NCI-H146 treated with DMSO at 0.1 percent for 48 hours (cell line): ENCODE data around the gene PDZD7.
A peak's percentile ranks its signal among the peaks of the same experiment; 100 is the strongest.

ENCODE experiments used
- DNase-seq: peaks from one replicate; lab custom pipeline; 2025; ENCODE audit not compliant: unreplicated experiment; lab: John Stamatoyannopoulos, UW

PDZD7 gene

DNA sequence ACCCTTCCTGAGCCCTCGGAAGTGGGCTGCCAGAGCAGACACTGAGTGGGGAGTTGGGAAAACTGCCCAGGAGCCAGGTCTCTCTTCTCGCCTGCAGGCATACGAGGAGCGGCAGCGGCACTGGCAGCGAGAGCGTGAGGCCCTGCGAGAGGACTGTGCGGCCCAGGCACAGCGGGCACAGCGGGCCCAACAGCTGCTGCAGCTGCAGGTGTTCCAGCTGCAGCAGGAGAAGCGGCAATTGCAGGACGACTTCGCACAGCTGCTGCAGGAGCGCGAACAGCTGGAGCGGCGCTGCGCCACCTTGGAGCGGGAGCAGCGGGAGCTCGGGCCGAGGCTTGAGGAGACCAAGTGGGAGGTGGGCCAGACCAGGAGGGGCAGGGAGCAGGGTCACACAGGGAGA lies 25.6 kb downstream of the PDZD7 start:
- no peak for DNase-seq

DNA sequence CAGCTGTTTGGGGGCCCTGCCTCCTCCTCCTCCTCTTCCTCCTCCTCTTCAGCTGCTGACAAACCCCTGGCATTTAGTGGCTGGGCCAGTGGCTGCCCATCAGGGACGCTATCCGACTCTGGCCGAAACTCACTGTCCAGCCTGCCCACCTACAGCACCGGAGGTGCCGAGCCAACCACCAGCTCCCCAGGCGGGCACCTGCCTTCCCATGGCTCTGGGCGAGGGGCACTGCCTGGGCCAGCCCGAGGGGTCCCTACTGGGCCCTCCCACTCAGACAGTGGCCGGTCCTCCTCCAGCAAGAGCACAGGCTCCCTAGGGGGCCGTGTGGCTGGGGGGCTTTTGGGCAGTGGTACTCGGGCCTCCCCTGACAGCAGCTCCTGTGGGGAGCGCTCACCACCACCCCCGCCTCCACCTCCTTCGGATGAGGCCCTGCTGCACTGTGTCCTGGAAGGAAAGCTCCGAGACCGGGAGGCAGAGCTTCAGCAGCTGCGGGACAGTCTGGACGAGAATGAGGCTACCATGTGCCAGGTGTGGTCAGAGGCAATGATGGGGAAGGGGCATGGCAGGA lies 27.2 kb downstream of the PDZD7 start:
- DNase-seq, result no peak

DNA sequence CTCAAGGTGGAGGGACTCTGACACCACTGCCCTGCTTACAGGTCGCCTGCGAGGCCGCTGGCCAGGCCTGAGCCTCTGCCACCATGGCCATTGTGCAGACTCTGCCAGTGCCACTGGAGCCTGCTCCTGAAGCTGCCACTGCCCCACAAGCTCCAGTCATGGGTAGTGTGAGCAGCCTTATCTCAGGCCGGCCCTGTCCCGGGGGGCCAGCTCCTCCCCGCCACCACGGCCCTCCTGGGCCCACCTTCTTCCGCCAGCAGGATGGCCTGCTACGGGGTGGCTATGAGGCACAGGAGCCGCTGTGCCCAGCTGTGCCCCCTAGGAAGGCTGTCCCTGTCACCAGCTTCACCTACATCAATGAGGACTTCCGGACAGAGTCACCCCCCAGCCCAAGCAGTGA lies 28.5 kb downstream of the PDZD7 start:
- DNase-seq, result no peak

DNA sequence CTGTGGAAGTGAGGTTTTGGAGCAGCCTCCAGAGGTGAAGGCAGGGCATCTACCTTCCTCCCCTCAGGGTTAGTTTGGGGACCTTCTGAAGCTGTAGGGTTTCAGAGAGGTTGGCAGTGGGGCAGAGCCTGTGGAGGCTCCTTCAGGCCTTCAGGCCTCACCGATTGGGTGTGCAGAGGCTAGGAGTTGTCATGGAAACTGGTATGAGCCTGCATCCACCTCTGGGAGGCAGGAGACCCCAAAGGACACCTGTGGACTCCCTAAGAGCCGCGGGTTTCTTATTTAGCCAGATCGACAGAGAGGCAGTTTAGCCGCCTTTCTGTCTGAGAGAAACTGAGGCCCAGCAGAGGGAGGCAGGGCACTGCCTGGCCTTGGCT lies 29.3 kb downstream of the PDZD7 start:
- DNase-seq, result no peak

DNA sequence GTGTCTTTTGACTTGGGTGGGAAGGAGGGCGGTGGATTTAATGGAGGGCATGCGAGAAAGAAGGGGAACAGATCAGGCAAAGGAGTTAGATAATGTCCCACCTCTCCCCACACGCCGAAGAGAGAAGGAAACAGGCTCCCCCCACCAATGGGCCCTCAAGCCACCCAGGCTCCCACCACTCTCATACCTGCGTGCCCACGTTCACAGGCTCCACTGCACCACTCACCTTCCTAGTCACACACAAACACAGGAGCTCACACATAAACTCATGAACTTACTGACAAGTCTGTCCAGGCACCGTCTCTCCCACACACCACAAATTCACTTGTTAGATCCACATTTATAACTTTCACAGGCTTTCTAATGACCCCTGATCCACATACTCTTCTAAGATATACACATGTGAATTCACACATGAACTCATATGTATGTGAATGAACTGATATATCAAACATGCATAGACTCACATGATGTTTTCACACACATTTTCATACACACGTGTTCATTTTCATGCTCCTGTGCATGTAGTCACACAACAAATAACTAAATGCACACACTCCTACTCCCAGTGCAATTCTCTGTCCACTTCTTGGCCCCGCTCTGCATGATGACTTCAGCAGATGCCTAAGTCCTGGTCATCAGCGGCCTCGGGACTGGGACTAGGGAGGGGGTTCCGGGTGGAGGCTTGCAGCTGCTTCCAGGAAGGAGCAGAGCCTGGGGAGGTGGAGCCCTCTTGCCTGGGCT lies 29.8 kb downstream of the PDZD7 start:
- no peak for DNase-seq

DNA sequence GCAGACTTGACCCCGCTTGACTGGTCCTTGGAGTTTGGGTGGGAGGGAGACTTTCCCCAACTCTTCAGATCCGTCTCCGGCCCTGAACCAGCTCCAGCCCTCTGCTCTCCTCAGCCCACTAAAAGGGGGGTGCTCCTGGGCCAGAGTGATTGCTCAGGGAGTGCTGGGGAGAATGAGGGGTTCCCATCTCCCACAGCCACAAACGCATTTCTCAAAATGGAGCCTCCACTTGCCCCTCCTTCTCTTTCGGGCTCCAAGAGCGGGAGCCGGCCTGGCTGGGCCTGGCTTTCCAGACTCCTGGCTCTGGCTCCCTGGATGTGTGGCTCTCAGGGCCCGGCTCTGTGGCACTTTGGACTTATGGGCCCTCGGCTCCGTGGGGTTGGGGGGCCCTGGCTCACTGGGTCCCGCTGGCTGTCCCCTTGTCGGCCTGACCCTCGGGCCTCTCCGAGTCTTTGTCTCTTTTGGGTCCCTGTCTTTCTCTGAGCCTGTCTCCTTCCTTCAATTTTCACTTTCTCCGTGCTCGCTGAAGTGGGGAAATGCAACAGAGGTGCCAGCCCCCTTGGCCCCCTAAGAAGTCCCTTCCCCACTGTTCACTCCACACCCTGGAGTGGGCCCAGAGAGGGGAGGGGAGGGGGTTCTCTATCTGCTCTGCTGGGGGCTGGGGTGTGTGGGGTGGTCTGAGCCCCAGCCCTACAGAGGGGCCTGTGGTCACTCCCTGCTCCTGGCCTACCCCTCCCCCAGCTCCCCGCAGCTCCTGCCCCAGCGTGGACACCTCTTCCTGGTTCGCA lies 30.6 kb downstream of the PDZD7 start:
- DNase-seq, result no peak

DNA sequence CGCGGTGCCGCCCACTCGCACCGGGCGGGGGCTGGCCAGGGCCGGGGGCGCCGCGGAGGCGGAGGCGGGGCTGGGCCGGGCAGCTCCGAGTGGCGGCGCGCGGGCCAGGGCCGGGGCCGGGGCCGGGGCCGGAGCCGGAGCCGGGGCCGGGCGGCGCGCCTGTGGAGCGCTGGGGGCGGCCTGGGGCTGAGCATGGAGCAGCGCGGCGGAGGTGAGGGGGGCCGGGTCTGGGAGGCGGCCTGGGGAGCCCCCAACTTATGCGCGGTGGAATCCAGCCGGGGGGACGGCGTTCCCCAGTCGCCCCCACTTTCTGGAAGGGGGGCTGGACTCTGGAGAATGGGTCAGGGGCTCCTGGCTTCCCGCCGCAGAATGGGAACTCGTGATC lies 31.2 kb downstream of the PDZD7 start, which contains the start of gene LZTS2:
Gene LZTS2 (plus strand): TSS at position 67 of the 385 bp plus-strand sequence. CDS start 2,731 bp downstream, outside the sequence.
- no peak for DNase-seq

DNA sequence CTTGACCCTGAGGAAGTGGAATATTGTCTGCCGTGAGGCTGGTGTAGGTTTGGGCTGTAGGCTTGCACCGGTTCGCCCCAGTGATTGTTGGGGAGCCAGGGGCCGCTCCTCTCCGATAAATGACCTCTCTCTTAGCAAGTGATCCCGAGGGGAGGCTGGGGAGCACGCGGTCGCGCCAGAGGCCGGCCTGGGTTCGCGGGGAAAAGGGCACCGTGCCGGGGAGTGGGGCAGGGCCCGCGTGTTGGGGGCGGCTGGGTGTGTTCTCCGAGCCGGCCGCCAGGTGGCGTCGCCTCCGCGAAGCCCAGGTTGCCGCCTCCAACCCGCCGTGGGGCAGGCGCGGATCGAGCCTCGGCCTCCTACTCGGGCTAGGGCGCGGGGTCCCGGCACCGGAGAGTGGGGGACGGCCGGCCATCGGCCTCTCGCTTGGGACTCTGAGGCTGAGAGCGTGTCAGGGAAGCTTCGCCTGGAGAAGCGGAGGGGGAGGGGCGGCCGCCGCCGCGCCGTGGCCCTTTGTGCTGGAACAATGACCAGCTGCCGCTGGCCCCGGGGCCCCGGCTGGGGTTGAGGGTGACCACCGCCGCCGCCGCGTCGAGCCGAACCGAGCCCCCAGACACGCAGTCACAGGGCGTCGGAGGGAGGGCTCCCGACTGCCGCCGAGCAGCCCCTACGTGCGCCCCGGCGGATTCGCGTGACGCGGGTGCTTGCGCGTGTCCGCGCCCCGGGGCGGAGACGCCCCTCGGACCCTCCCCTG lies 31.8 kb downstream of the PDZD7 start:
- DNase-seq, result peak; percentile 24

DNA sequence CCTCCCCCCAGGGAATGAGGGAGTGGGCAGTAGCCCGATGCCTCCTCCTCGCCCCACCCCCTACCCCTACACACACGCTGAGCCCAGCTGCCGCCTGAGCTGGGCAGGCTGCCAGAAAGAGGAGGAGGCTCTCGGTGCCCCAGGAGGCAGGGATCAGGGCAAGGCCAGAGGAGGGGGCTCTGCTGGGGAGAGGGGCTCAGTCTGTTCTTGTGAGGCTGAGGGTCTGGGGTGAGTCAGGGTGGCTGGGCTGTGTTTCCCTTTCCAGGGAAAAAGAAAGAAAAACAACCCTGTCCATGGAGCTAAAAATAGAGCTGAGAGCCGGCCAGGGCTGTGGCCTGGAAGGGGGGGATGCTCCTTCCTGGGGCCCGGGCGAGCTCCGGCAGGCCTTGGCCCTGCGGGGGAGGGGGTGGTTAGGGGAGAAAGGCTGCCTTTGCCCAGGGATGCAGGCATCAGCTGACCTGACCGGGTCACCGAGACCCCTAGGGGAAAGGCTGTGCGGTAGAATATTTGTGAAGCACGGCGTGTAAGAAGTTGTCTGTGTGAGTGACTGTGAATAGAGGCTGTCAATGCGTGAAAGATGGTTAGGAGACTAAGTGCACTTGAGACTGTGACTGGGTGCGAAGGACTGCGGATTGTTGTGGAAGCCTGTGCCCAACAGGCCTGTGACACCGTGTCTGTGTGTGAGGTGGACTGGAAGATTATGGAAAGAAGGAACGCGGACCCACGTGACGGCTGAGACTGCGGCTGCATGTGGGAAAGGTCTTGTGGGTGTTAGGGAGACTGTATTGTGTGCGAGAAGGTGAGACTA lies 32.5 kb downstream of the PDZD7 start:
- peak; percentile 84 for DNase-seq

DNA sequence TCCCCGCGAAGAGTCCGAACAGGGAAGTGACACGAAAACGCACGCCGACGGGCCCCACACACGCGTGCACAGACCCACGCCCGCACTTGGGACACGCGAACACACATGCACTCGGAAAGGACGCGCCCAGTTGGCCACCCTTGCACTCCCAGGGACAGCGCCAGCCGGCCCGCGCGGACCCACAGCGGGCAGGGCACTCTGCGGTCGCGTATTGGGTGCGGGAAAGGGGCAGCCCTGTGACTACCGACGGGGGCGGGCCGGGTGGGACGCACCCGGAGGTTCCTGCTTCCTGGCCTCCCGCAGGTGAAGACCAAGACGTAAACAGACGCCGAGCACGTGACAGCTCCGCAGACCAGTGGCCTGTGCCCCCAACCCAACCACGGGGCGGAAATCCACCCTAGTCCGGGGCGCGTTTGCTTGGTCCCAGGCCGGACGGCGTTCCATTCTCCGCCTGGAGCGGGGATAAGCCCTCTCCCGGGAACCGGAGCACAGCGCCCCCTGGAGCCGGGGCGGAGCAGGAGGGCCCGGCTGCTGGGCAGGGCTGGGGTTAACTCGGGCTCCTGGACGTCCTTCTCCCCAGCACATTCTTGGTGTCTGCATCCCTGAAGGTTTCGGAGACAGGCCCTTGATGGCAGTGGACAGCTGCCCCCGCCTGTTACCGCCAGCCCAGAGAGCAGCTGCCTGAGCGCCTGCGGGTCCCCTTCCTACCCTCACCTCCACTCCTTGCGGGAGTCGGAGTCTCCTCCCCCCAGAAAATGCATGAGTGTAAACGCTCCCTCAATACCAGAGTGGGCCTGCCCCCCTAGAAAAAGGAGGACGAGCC lies 33.4 kb downstream of the PDZD7 start:
- peak; percentile 72 for DNase-seq

DNA sequence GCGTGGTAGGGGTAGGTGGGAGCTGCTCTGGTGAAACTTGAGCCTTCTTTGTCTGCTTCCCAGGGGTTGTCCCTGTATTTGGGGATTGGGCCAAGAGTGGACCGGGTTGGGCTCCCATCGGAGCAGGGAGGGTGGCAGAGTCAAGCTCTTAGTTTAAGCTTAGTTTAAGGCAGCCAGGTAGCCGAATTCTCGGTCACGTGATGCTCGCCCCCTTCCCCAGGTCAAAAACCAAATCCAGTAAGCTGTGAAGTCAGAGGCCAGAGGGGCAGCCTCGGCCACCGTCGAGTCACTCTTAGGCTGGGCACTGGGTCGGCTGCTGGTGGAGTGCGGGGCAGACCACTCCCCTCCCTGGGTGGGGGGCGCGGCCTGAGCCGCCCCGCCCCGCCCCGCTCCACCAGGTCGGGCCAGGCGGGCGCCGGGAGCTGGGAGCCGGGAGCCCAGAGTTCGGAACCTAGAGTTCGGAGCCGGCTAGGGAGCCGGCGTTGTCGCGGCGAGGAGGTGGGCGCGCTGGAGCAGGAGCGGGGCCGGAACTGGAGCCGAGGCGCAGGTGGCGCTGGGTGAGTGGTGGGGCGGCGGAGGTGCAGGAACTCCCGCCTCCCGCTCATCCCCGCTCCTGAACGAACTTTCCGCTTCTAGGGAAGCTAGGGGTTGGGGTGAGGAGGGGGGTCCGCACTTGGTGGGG lies 34.1 kb downstream of the PDZD7 start:
- peak; percentile 49 for DNase-seq

DNA sequence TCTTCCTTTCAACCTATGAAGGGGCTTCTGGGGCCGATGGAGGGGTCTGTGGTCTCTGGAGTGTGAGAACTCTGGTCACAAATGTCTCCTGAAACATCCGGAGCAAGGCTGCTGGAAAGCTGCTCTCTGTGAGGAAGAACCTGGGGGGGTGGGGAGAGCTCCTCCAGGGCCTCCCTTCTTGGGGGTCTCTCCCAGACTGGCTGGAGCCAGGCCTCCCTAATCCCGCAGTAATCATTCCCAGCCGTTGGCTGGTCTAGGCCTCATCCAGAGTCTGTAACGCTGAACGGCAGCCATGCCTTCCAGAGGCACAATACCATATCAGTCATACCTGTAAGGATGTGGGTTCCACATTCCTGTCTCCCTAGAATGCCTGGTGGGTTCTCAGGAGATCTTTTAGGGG lies 35.7 kb downstream of the PDZD7 start:
- DNase-seq, result no peak

DNA sequence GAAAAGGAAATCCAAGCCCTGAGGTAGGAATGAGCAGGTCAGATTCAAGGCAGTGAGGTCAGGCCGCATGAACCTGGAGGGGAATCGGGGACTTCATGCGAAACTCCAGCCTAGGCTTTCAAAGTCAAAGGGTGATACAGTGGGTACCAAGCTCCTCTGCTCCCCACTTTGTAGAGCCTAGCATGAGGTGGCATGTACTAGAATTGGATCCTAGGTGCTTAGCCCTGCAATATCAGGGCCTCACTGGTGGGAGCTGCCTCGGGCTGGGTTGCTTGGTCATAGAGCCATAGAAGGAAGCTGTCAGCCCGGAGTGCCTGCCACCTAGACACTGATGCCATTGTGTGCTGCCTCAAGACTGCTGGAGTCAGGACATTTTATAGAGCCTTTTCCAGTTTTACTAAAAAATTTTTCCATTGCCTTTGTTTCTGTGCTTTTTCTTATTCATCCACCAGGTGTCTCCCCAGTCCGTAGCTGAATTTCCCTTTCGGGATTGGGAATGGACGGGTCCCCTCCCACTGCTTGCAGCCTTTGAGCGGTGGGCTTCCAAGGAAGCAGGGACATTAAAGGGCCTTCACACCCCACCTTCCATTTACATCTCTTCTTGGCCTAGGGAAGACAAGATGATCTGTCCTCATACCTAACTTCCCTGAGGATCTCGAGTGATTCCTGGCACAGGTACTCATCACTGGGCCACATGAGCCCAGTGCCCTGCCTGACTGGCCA lies 36.8 kb downstream of the PDZD7 start:
- no peak for DNase-seq

DNA sequence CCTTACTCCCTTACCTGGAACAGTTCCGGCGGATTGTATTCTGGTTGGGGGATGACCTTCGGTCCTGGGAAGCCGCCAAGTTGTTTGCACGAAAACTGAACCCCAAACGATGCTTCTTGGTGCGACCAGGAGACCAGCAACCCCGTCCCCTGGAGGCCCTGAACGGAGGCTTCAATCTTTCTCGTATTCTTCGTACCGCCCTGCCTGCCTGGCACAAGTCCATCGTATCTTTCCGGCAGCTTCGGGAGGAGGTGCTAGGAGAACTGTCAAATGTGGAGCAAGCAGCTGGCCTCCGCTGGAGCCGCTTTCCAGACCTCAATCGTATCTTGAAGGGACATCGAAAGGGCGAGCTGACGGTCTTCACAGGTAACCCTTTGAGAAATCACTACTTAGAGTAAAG lies 41.8 kb downstream of the PDZD7 start:
- no peak for DNase-seq

DNA sequence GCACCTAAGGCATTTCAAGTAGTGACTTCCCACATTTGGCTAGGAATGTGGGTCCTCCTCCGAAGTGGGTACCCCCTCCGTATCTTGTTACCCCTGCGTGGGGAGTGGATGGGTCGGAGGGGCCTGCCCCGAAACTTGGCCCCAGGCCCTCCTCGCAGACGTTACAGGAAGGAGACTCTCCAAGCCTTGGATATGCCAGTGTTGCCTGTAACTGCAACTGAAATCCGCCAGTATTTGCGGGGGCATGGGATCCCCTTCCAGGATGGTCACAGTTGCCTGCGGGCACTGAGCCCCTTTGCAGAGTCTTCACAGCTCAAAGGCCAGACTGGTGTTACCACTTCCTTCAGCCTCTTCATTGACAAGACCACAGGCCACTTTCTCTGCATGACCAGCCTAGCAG lies 42.8 kb downstream of the PDZD7 start:
- DNase-seq, result no peak

DNA sequence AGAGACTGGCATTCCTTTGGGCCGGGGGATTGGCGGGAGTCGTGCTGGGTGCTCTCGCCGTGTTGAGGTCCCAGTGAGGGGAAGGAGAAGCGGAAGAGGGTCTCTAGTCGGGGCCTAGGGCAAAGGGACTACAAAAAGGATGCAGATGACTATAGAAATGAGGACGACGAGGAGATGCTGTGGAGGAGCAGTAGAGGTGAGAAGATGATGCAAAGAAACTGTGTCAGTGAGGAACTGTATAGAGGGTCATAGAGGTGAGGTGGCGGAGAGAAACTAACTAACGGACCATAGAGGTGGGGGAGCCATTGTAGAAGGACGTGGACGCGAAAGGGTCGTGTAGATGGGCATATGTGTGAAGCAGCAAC lies 43.3 kb downstream of the PDZD7 start:
- no peak for DNase-seq

DNA sequence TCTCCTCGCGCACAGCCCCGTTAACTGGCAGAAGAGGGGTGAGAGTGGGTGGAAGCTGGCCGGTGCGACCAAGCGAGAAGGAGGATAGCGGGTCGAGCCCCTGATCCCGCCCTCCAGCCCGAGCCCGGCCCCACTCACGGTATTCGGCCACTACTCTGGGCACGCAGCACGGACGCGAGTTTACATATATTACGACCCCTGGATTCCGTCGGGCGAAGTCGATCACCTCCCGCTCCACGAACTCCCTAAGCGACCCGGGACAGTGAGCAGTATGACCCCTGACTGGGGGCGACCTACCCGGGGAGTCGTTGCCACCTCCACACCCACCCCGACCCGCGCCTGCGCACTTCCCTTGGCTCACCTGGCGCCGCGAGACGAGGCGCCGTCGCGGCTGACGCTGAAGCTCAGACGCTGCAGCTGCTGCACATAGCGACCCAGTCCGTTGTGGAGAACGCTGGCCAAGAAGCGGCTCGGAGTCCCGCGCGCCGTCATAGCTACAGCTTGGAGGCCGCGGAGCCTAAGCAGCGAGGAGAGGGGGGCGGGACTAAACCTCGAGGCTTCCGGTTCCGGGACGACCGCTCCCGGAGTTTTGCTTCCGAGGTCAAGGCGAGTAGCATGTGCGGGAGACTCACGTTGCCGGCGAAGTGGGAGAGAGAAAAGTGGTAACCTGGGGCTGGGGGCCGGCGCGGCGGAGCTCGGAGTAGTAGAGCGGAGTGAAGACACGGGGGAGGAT lies 43.8 kb downstream of the PDZD7 start, which contains the start of the genes MRPL43 and TWNK:
Gene MRPL43 (minus strand): TSS at position 546 of the 733 bp plus-strand sequence. CDS start 54 bp downstream, at position 492.
Gene TWNK (plus strand): TSS at position 592 of the 733 bp plus-strand sequence. CDS start 668 bp downstream, outside the sequence.
- peak; percentile 49 for DNase-seq

DNA sequence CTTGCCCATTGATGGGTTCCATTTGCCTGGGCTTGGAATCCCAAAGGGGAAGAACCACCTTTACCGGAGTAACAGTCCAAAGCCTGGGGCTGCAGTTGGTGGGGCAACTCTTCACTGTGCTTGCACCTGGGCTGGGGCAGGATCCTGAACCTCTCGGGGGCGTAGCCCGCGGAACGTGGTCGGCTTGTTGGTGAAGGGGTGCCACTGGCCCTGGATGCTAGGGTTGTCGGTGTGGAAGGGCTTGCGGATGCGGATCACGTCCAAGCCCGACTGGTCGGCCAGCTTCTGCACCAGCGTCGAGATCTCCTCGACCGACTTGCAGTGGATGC lies 44.3 kb downstream of the PDZD7 start:
- no peak for DNase-seq
